Transverse colon (tissue), 4 donors: ENCODE data around the gene HOXB5. TPM values are rescaled to one million over a fixed set of nuclear protein-coding genes. Genes with fewer than 3 reads are reported as not detected.

ENCODE experiments used
- DNase-seq: peaks from one replicate; pipeline ENCODE4 v3.0.0-alpha.2; 2019
- H3K27ac ChIP-seq, 4 donors: fragments of 200-600 bp; sonication (generic); 2 replicates each; pipeline ENCODE4 v1.5.1; 2016 to 2018; ENCODE audit warnings: inconsistent platforms in 4 of 4
- H3K27me3 ChIP-seq: fragments of 200-600 bp; sonication (generic); 2 replicates; pipeline ENCODE4 v1.5.1; 2017; ENCODE audit warnings: inconsistent platforms
- H3K36me3 ChIP-seq, 4 donors: fragments of 200-600 bp; sonication (generic); 2 replicates each; pipeline ENCODE4 v1.5.1; 2017 to 2019; ENCODE audit warnings: inconsistent platforms in 4 of 4
- H3K4me1 ChIP-seq, 4 donors: fragments of 200-600 bp; sonication (generic); 2 replicates each; pipeline ENCODE4 v1.5.1; 2017 to 2020; ENCODE audit warnings: inconsistent platforms in 4 of 4
- H3K4me3 ChIP-seq, 4 donors: fragments of 200-600 bp; sonication (generic); 1 replicate in 1 of 4; 2 replicates in 3 of 4; pipeline versions ENCODE4 v1.5.1 to v1.6.1; 2017 to 2019; ENCODE audit warnings: inconsistent platforms in 4 of 4
- H3K9me3 ChIP-seq, 2 donors: fragments of 200-600 bp; sonication (generic); 2 replicates each; pipeline ENCODE4 v1.5.1; 2017 to 2019; ENCODE audit warnings: inconsistent platforms in 2 of 2
- CTCF ChIP-seq, 5 experiments: fragments of 200-600 bp in 3 of 5; fragments of 450-650 bp in 2 of 5; sonication (generic) in 3 of 5; IDR thresholded peaks; 1 replicate in 2 of 5; 2 replicates in 3 of 5; pipeline ENCODE4 v1.5.1; 2016 to 2017; ENCODE audit warnings: antibody characterized with exemption in 5 of 5, inconsistent platforms in 3 of 5, mild to moderate bottlenecking in 2 of 5, moderate library complexity in 1 of 5
- EP300 ChIP-seq: sonication (generic); formaldehyde crosslinking; IDR thresholded peaks from one replicate; pipeline ENCODE4 v1.6.1; 2017; ENCODE audit warnings: antibody characterized with exemption, low read depth
- POLR2A ChIP-seq: fragments of 450-650 bp; IDR thresholded peaks from one replicate; pipeline ENCODE4 v1.6.1; 2016; ENCODE audit warnings: antibody characterized with exemption, mild to moderate bottlenecking, moderate library complexity
- POLR2AphosphoS5 ChIP-seq, 3 donors: sonication (generic); formaldehyde crosslinking; IDR thresholded peaks; one replicate each; pipeline ENCODE4 v1.6.1; 2016; ENCODE audit warnings: antibody characterized with exemption in 3 of 3
- WGBS, 2 donors: methylation state at CpG; one replicate each; pipeline ENCODE4 v1.1.5; 2018; ENCODE audit warnings: low coverage in 1 of 2; 5-methylcytosine and 5-hydroxymethylcytosine counted together
- in situ Hi-C, 4 donors: fragments of 200-750 bp; cut with MboI; loops; one replicate each; pipeline versions ENCODE4 v1.15.0 to v1.15.1; 2017; ENCODE audit warnings: low sequenced_read_pairs in 3 of 4, low pct_ligation_motif_present in 1 of 4, low pct_unique_long_range_greater_than_20kb in 1 of 4
- intact Hi-C: fragments of 100-400 bp; cut with DNase I; formaldehyde crosslinking; loops from one replicate; pipeline ENCODE4 v1.15.1; 2023; ENCODE audit warnings: low total_unique reads
- total RNA-seq, 4 donors: library from RNA; depleted of rRNA; stranded (reverse); fragments of >200 nt; gene quantifications; one replicate each; pipeline ENCODE4 v1.1.0, GENCODE V29; 2016

HOXB5 gene
- total RNA-seq, 4 donors from 2014 or later = 10.5 to 35.4 (median 18.7) TPM

- in situ Hi-C loops = loop anchor here in 2 of 4 donors (10.0 kb wide), 2 partner anchors 103 to 253 kb away; no protein-coding TSS in a partner anchor
- Histone ChIP-seq H3K36me3 (peaks cover 0 to 5% (median 0%) of the 10 kb centered on the region in 4 donors), H3K4me1 (peaks cover 15 to 87% (median 59%) of the 10 kb centered on the region in 4 donors), H3K9me3 (no peaks in the 10 kb centered on the region), H3K27ac (peak overlapping the region; percentile 89 to 95 (median 92)), H3K4me3 (peak overlapping the region; percentile 26 to 57 (median 44)), H3K27me3 (peaks cover 11% of the 10 kb centered on the region)
- 3 to 7% methylated on average over 11 to 44 of the region's 68 CpGs for WGBS, 2 donors
- TF ChIP-seq EP300 (no peak), POLR2A (peak; percentile 67), POLR2AphosphoS5 (IDR thresholded peaks at IDR 0.05) (peak; percentile 28 to 74 (median 72)), CTCF (IDR thresholded peaks at IDR 0.05) (no peak)
- intact Hi-C loops = loop anchor here (5.0 kb wide), 1 partner anchor 246 kb away; no protein-coding TSS in a partner anchor
- peak; percentile 87 for DNase-seq
Observed at GRCh38 chr17:48597778-48598631, 4.4 kb upstream of the HOXB5 start.

GRCh38 chr17:48597528-48597777 is 3.9 kb upstream of the HOXB5 start:
- Histone ChIP-seq H3K27me3 (peaks cover 11% of the 10 kb centered on the region), H3K27ac (peak overlapping the region; percentile 89 to 95 (median 92)), H3K36me3 (peaks cover 0 to 5% (median 0%) of the 10 kb centered on the region in 4 donors), H3K4me3 (peak overlapping the region; percentile 26 to 57 (median 44)), H3K9me3 (no peaks in the 10 kb centered on the region), H3K4me1 (peaks cover 15 to 91% (median 57%) of the 10 kb centered on the region in 4 donors)
- no peak for DNase-seq
- WGBS, 2 donors = 33% methylated on average over 1 of the region's 16 CpGs; no CpG with 5 or more reads in 1 of the 2 donors
- intact Hi-C loops (loop anchor here (5.0 kb wide), 1 partner anchor 245 kb away; no protein-coding TSS in a partner anchor), in situ Hi-C loops (loop anchor here in 2 of 4 donors (10.0 kb wide), 2 partner anchors 103 to 253 kb away; no protein-coding TSS in a partner anchor)
- TF ChIP-seq POLR2AphosphoS5 (IDR thresholded peaks at IDR 0.05) (no peak), EP300 (no peak), POLR2A (no peak), CTCF (IDR thresholded peaks at IDR 0.05) (no peak)

GRCh38 chr17:48596735-48597527 is 3.4 kb upstream of the HOXB5 start:
- Histone ChIP-seq H3K27ac (peak overlapping the region; percentile 89 to 95 (median 92)), H3K4me1 (peaks cover 15 to 91% (median 52%) of the 10 kb centered on the region in 4 donors)

More at GRCh38 chr17:48596735-48597527, 3.4 kb upstream of the HOXB5 start:
- in situ Hi-C loops (loop anchor here in 2 of 4 donors (10.0 kb wide), 2 partner anchors 102 to 252 kb away; no protein-coding TSS in a partner anchor), intact Hi-C loops (loop anchor here (5.0 kb wide), 1 partner anchor 245 kb away; no protein-coding TSS in a partner anchor)
- H3K9me3 ChIP-seq = no peaks in the 10 kb centered on the region
- DNase-seq = no peak
- H3K27me3 ChIP-seq = peaks cover 11% of the 10 kb centered on the region
- 20 to 43% methylated on average over 5 to 26 of the region's 26 CpGs for WGBS, 2 donors
- peaks cover 0 to 5% (median 0%) of the 10 kb centered on the region in 4 donors for H3K36me3 ChIP-seq
- peak overlapping the region; percentile 26 to 57 (median 44) for H3K4me3 ChIP-seq
- TF ChIP-seq POLR2AphosphoS5 (IDR thresholded peaks at IDR 0.05) (peak in 1 of 3 donors; percentile 16), POLR2A (no peak), CTCF (IDR thresholded peaks at IDR 0.05) (no peak), EP300 (no peak)
